MM.1S (cell line): Measurements from ENCODE around the gene KL.

ENCODE experiments used
- DNase-seq: peaks from one replicate; pipeline ENCODE4 v3.0.0-alpha.2; 2015
- H2AFZ ChIP-seq: fragments of 300-600 bp; sonication (generic); 2 replicates; pipeline ENCODE4 v1.6.0; 2016; ENCODE audit warnings: antibody characterized with exemption, low read length
- H3F3A ChIP-seq: fragments of 300-600 bp; sonication (generic); 2 replicates; pipeline ENCODE4 v1.6.1; 2016; ENCODE audit warnings: mild to moderate bottlenecking, antibody characterized with exemption, low read length, moderate library complexity, mixed read lengths; ENCODE audit not compliant: insufficient read depth
- H3K27ac ChIP-seq: fragments of 300-600 bp; sonication (generic); 2 replicates; pipeline ENCODE4 v1.5.1; 2016; ENCODE audit warnings: mild to moderate bottlenecking, low read length
- H3K27me3 ChIP-seq: fragments of 300-600 bp; sonication (generic); replicated peaks from 2 replicates; pipeline ENCODE4 v1.6.0; 2016; ENCODE audit warnings: low read length; ENCODE audit not compliant: insufficient read depth
- H3K36me3 ChIP-seq: fragments of 300-600 bp; sonication (generic); replicated peaks from 2 replicates; pipeline ENCODE4 v1.6.1; 2016; ENCODE audit warnings: mild to moderate bottlenecking, low read length, mixed read lengths; ENCODE audit not compliant: insufficient read depth
- H3K4me1 ChIP-seq: fragments of 300-600 bp; sonication (generic); 2 replicates; pipeline ENCODE4 v1.6.1; 2016; ENCODE audit warnings: low read length, mixed read lengths
- H3K4me2 ChIP-seq: fragments of 300-600 bp; sonication (generic); 2 replicates; pipeline ENCODE4 v1.6.0; 2016; ENCODE audit warnings: low read depth, low read length
- H3K4me3 ChIP-seq: fragments of 300-600 bp; sonication (generic); 2 replicates; pipeline ENCODE4 v1.5.1; 2016; ENCODE audit warnings: low read length, mixed read lengths
- H3K79me2 ChIP-seq: fragments of 300-600 bp; sonication (generic); 2 replicates; pipeline ENCODE4 v1.6.1; 2016; ENCODE audit warnings: mixed run types, low read length, mixed read lengths
- H3K9ac ChIP-seq: fragments of 300-600 bp; sonication (generic); 2 replicates; pipeline ENCODE4 v1.6.1; 2016; ENCODE audit warnings: low read length, mixed read lengths
- H3K9me2 ChIP-seq: fragments of 300-600 bp; sonication (generic); replicated peaks from 2 replicates; pipeline ENCODE4 v1.6.1; 2016; ENCODE audit warnings: mild to moderate bottlenecking, low read length, mixed read lengths; ENCODE audit not compliant: insufficient read depth
- H3K9me3 ChIP-seq: fragments of 300-600 bp; sonication (generic); replicated peaks from 2 replicates; pipeline ENCODE4 v1.6.1; 2016; ENCODE audit warnings: mild to moderate bottlenecking, low read length, mixed read lengths; ENCODE audit not compliant: insufficient read depth
- H4K20me1 ChIP-seq: fragments of 300-600 bp; sonication (generic); 2 replicates; pipeline ENCODE4 v1.6.1; 2016; ENCODE audit warnings: mild to moderate bottlenecking, low read length, moderate library complexity, mixed read lengths; ENCODE audit not compliant: insufficient read depth
- EZH2 ChIP-seq: fragments of 300-600 bp; sonication (generic); optimal IDR thresholded peaks from 2 replicates; pipeline ENCODE3; 2017; ENCODE audit warnings: low read depth, mild to moderate bottlenecking, antibody characterized with exemption, low read length, mixed read lengths
- EZH2phosphoT487 ChIP-seq: fragments of 300-600 bp; sonication (generic); IDR thresholded peaks from 2 replicates; pipeline ENCODE4 v1.6.1; 2018; ENCODE audit warnings: antibody characterized with exemption, low read length
- TF ChIP-seq, protein P1 (sequence below): fragments of 300-600 bp; sonication (generic); IDR thresholded peaks from 2 replicates; pipeline ENCODE4 v1.5.1; 2016; ENCODE audit warnings: antibody characterized with exemption, low read length, mixed read lengths

The KL gene

DNA sequence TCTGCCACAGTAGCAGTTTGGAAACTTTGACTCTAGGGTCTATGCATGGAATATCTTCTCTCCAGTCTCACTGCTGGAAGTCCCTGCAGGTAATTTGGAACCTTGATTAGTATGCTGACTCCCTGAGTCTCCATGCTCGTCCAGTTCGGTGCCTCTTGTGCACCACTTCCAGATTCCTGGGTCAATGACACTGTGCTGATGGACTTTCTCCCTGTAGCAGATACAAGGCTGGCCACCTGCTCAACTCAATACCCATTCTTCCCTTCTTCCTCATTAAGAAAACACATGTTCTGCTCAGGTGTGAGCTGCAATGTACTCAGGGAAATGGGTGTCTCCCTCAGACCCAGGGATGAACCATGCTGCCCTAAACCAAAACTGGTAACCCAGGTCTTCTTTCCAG, 99.1 kb downstream of the KL start:
- Histone ChIP-seq H3K36me3 (no peaks in the 10 kb centered on the region), H3K9ac (no peak overlapping the region), H3K27me3 (no peaks in the 10 kb centered on the region), H3K79me2 (no peaks in the 10 kb centered on the region), H3K4me3 (no peak overlapping the region), H3K27ac (no peak overlapping the region), H3K9me2 (no peaks in the 10 kb centered on the region), H3K4me1 (no peaks in the 10 kb centered on the region), H3F3A (no peaks in the 10 kb centered on the region), H3K4me2 (no peak overlapping the region), H3K9me3 (no peaks in the 10 kb centered on the region), H4K20me1 (no peaks in the 10 kb centered on the region), H2AFZ (no peak overlapping the region)
- TF ChIP-seq, protein P1, sequence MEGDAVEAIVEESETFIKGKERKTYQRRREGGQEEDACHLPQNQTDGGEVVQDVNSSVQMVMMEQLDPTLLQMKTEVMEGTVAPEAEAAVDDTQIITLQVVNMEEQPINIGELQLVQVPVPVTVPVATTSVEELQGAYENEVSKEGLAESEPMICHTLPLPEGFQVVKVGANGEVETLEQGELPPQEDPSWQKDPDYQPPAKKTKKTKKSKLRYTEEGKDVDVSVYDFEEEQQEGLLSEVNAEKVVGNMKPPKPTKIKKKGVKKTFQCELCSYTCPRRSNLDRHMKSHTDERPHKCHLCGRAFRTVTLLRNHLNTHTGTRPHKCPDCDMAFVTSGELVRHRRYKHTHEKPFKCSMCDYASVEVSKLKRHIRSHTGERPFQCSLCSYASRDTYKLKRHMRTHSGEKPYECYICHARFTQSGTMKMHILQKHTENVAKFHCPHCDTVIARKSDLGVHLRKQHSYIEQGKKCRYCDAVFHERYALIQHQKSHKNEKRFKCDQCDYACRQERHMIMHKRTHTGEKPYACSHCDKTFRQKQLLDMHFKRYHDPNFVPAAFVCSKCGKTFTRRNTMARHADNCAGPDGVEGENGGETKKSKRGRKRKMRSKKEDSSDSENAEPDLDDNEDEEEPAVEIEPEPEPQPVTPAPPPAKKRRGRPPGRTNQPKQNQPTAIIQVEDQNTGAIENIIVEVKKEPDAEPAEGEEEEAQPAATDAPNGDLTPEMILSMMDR: no peak
- TF ChIP-seq EZH2phosphoT487: no peak
- no peak for TF ChIP-seq EZH2
- DNase-seq: no peak
